ENCODE data around the gene CADPS.

Gene CADPS

DNA sequence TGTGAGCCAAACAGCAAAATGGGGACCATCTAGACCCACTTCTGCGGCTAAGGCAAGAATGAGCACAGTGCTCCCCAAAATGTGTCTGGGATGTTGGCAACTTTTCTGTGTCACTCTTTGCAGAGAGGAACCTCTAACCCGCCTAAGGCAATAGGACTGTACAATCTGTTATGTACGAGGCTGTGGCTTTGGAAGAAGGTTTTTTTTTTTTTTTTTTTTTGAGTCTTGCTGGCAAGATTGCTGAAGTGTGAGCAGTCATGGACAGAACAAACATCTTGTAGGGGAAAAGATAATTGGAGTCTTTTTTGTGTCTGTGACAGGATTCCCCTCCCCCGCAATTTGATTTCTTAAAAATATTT lies 509.1 kb downstream of the CADPS start:
- TF ChIP-seq, protein P1, sequence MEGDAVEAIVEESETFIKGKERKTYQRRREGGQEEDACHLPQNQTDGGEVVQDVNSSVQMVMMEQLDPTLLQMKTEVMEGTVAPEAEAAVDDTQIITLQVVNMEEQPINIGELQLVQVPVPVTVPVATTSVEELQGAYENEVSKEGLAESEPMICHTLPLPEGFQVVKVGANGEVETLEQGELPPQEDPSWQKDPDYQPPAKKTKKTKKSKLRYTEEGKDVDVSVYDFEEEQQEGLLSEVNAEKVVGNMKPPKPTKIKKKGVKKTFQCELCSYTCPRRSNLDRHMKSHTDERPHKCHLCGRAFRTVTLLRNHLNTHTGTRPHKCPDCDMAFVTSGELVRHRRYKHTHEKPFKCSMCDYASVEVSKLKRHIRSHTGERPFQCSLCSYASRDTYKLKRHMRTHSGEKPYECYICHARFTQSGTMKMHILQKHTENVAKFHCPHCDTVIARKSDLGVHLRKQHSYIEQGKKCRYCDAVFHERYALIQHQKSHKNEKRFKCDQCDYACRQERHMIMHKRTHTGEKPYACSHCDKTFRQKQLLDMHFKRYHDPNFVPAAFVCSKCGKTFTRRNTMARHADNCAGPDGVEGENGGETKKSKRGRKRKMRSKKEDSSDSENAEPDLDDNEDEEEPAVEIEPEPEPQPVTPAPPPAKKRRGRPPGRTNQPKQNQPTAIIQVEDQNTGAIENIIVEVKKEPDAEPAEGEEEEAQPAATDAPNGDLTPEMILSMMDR (IDR thresholded peaks at IDR 0.05; ENCODE audit: insufficient read depth, low read depth, low read length, missing control alignments), result no peak
- no peak for DNase-seq (ENCODE audit: low read depth)
- H3K4me3 ChIP-seq (ENCODE audit: low read depth, low read length), result no peak overlapping the region

DNA sequence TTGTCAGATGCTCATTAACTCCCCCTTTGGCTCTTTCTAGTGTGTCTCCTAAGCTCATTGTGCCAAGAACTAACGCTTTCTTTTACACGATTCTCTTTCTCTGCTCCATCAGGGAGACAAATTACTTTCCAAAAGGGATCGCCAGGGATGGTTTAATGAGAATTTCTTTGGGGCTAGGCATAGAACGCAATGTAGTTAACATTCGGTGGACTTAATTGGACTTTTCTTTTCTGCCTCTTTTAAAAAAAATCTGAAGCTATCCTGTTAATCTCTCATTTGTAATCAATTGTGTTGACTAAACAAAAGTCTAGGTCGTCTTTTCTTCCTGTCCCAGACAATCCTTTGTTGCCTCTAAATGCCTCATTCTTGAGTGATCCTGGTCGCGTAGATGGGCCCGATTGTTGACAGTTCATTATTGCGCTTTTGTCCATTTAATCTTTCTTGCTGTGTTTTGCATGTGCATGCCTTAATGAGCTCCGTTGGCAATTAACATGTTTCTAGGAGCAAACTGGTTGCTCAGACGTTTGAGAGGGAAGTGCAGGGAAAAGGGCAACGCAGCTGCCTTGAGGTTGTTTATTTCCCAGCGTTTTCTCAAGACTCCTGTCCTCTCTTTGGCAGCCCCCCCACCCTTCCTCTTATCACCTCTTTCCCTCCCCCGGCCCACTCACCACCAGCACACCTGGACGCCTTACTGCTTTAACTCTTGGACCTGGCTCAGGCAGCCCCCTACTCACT lies 509.7 kb downstream of the CADPS start:
- no peak for DNase-seq (ENCODE audit: low read depth)
- no peak overlapping the region for H3K4me3 ChIP-seq (ENCODE audit: low read depth, low read length)
- TF ChIP-seq, protein P1 (IDR thresholded peaks at IDR 0.05; ENCODE audit: insufficient read depth, low read depth, low read length, missing control alignments), result no peak

DNA sequence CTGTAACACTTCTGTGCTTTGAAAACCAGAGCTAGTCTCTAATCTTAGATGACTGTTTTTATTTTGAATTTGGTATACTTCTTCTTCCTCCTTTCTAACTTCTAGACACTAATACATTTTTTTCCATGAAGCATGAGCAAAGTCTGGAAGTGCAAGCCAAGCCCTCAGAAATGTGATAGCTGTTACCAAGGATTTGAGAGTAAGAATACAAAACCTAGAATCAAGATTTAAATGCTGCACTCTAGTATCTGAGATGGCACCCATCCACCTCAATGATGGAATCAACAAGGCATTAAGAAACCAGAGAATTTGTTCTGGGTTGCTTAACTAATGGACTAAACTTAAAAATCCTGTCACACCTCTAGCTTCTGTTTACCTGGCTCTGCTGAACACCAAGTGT lies 511.0 kb downstream of the CADPS start:
- H3K4me3 ChIP-seq (ENCODE audit: low read depth, low read length), result no peak overlapping the region
- DNase-seq (ENCODE audit: low read depth), result no peak
- TF ChIP-seq, protein P1 (IDR thresholded peaks at IDR 0.05; ENCODE audit: insufficient read depth, low read depth, low read length, missing control alignments), result no peak

DNA sequence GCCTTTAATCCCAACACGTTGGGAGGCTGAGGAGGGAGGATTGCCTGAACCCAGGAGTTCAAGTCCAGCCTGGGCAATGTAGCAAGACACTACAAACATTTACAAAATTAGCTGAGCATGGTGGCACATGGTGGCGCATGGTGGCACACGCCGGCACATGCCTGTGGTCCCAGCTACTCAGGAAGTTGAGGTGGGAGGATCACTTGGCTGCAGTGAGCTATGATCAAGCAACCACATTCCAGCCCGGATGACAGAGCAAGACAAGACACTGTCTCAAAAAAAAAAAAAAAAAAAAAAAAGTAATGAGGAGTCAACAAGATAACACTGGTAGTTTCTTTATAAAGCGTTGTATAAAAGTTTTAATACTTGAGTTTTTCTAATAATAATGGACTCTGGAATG lies 511.9 kb downstream of the CADPS start:
- H3K4me3 ChIP-seq (ENCODE audit: low read depth, low read length), result no peak overlapping the region
- DNase-seq (ENCODE audit: low read depth), result no peak
- TF ChIP-seq, protein P1 (IDR thresholded peaks at IDR 0.05; ENCODE audit: insufficient read depth, low read depth, low read length, missing control alignments), result no peak

DNA sequence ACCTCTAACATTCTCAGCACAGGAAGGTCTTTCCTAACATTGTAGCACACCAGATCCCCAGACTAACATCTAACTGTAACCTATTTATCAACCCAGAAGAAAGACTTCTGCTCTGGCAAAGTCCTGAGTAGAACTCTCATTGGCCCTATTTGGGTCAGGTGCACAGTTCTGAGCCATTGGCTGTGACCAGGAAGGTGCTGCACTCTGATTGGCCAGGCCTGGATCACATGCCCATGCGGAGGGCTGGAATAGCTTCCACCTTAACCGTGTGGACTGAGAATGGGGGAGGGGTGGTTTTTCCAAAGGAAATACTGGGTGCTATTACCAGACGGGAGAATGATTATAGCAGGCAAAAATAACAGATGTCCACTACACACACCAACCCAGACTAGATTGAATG lies 513.4 kb downstream of the CADPS start:
- TF ChIP-seq, protein P1 (IDR thresholded peaks at IDR 0.05; ENCODE audit: insufficient read depth, low read depth, low read length, missing control alignments), result no peak
- H3K4me3 ChIP-seq (ENCODE audit: low read depth, low read length), result no peak overlapping the region
- DNase-seq (ENCODE audit: low read depth), result no peak

DNA sequence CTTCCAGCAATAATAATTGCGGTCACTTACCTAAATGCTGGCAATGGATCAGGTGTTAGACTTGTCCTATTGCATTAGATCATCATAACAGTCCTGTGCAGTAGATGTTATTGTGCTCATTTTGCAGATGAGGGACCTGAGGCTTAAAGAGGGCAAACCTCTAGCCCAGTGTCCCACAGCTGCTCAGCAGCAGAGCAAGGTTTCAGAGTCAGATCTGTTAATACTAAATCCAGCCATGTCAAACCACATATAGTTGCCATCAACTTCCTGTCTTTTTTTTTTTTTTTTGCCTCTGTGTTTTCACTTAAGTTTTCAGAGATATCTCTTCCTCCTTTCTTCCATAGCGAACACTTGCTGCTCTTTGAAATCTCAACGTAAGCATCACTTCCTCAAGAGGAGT lies 514.0 kb downstream of the CADPS start:
- no peak for DNase-seq (ENCODE audit: low read depth)
- no peak overlapping the region for H3K4me3 ChIP-seq (ENCODE audit: low read depth, low read length)
- TF ChIP-seq, protein P1 (IDR thresholded peaks at IDR 0.05; ENCODE audit: insufficient read depth, low read depth, low read length, missing control alignments), result no peak

DNA sequence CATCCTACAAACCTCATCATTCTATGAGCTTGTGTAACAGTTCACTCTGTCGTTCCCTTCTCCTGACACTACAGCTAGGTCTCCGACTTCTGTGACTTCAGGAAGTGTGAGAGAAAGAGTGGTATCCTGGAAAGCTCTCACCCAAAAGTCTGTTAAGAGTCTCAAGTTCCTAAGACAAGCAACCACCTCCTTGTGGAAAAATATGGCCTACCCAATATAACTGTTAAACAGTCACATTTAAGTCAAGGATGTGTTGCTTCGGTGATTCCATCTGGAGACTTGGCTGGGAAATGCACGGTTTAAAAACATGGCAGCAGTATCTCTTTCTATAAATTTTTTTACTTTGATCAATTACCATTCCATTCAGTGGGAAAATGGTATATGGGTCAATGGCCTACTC lies 515.7 kb downstream of the CADPS start:
- TF ChIP-seq, protein P1 (IDR thresholded peaks at IDR 0.05; ENCODE audit: insufficient read depth, low read depth, low read length, missing control alignments), result no peak
- H3K4me3 ChIP-seq (ENCODE audit: low read depth, low read length), result no peak overlapping the region
- no peak for DNase-seq (ENCODE audit: low read depth)
